ENCODE results near the gene SLC6A17. TPM values are rescaled to one million over a fixed set of nuclear protein-coding genes. Genes with fewer than 3 reads are reported as not detected.

Gene SLC6A17
- total RNA-seq, 2 experiments from 2014 or later = not detected

- ATAC-seq (ENCODE audit: poor library complexity) (no peak), DNase-seq (no peak)
- ChIA-PET POLR2A (no interaction called here), CTCF (no interaction called here)
- Histone ChIP-seq H3K9me3 (ENCODE audit: control insufficient read depth in 1 of 2, insufficient read depth in 1 of 2, low read length in 2 of 2) (no peaks in the 10 kb centered on the region), H3K27ac (ENCODE audit: low read depth in 1 of 2, low read length in 2 of 2) (no peak overlapping the region), H3K4me1 (ENCODE audit: insufficient read depth, low read length) (no peaks in the 10 kb centered on the region), H3K4me3 (ENCODE audit: low read length) (no peak overlapping the region), H3K36me3 (ENCODE audit: insufficient read depth, low read length) (no peaks in the 10 kb centered on the region), H3K27me3 (ENCODE audit: control insufficient read depth in 1 of 2, insufficient read depth in 2 of 2, low read length in 2 of 2) (peaks cover 0 to 7% of the 10 kb centered on the region in 2 experiments)
- H3K27ac Mint-ChIP-seq = no peak overlapping the region
- H3K27me3 Mint-ChIP-seq = peaks cover 16% of the 10 kb centered on the region
- no peaks in the 10 kb centered on the region for H3K9me3 Mint-ChIP-seq
- intact Hi-C loops (cut with DNase I, micrococcal nuclease) = no loop called here
- no peaks in the 10 kb centered on the region for H3K36me3 Mint-ChIP-seq (ENCODE audit: low read depth)
- TF ChIP-seq CTCF (IDR thresholded peaks at IDR 0.05) = no peak
- no peak overlapping the region for H3K4me3 Mint-ChIP-seq
- H3K4me1 Mint-ChIP-seq (ENCODE audit: low read depth) = no peaks in the 10 kb centered on the region
Observed at GRCh38 chr1:110189181-110189580, 38.9 kb downstream of the SLC6A17 start.

GRCh38 chr1:110190282-110190929, 40.1 kb downstream of the SLC6A17 start:
- H3K36me3 Mint-ChIP-seq (ENCODE audit: low read depth) = no peaks in the 10 kb centered on the region
- Histone ChIP-seq H3K27me3 (ENCODE audit: control insufficient read depth in 1 of 2, insufficient read depth in 2 of 2, low read length in 2 of 2) (peaks cover 0 to 2% of the 10 kb centered on the region in 2 experiments), H3K36me3 (ENCODE audit: insufficient read depth, low read length) (no peaks in the 10 kb centered on the region), H3K4me1 (ENCODE audit: insufficient read depth, low read length) (no peaks in the 10 kb centered on the region), H3K27ac (ENCODE audit: low read depth in 1 of 2, low read length in 2 of 2) (no peak overlapping the region), H3K4me3 (ENCODE audit: low read length) (no peak overlapping the region), H3K9me3 (ENCODE audit: control insufficient read depth in 1 of 2, insufficient read depth in 1 of 2, low read length in 2 of 2) (no peaks in the 10 kb centered on the region)
- TF ChIP-seq CTCF (IDR thresholded peaks at IDR 0.05) = no peak
- no peak for DNase-seq
- ATAC-seq (ENCODE audit: poor library complexity) = no peak
- H3K4me1 Mint-ChIP-seq (ENCODE audit: low read depth) = no peaks in the 10 kb centered on the region
- POLR2A ChIA-PET = no interaction called here
- no peak overlapping the region for H3K27ac Mint-ChIP-seq
- no peak overlapping the region for H3K4me3 Mint-ChIP-seq
- intact Hi-C loops (cut with DNase I, micrococcal nuclease) = no loop called here
- CTCF ChIA-PET = interaction anchor here (0.6 to 1.1 kb wide), 2 partner anchors 17 to 122 kb away, joined by 3 to 4 read pairs; no protein-coding TSS in a partner anchor
- H3K27me3 Mint-ChIP-seq = peaks cover 10% of the 10 kb centered on the region
- no peaks in the 10 kb centered on the region for H3K9me3 Mint-ChIP-seq

GRCh38 chr1:110192541-110192940, 42.2 kb downstream of the SLC6A17 start:
- no peak overlapping the region for H3K27ac ChIP-seq (ENCODE audit: low read depth in 1 of 2, low read length in 2 of 2)
- ChIA-PET CTCF (interaction anchor here (2.7 kb wide), 1 partner anchor 268 kb away, joined by 12 read pairs; no protein-coding TSS in a partner anchor), POLR2A (no interaction called here)
- no peak overlapping the region for H3K4me3 ChIP-seq (ENCODE audit: low read length)
- intact Hi-C loops (cut with DNase I, micrococcal nuclease) = no loop called here
- Mint-ChIP-seq H3K27ac (no peak overlapping the region), H3K4me3 (no peak overlapping the region), H3K9me3 (no peaks in the 10 kb centered on the region), H3K36me3 (ENCODE audit: low read depth) (no peaks in the 10 kb centered on the region), H3K4me1 (ENCODE audit: low read depth) (no peaks in the 10 kb centered on the region), H3K27me3 (peaks cover 10% of the 10 kb centered on the region)
- H3K4me1 ChIP-seq (ENCODE audit: insufficient read depth, low read length) = no peaks in the 10 kb centered on the region
- H3K27me3 ChIP-seq (ENCODE audit: control insufficient read depth in 1 of 2, insufficient read depth in 2 of 2, low read length in 2 of 2) = no peaks in the 10 kb centered on the region
- H3K36me3 ChIP-seq (ENCODE audit: insufficient read depth, low read length) = no peaks in the 10 kb centered on the region
- no peak for DNase-seq
- TF ChIP-seq CTCF (IDR thresholded peaks at IDR 0.05) = no peak
- no peak for ATAC-seq (ENCODE audit: poor library complexity)
- H3K9me3 ChIP-seq (ENCODE audit: control insufficient read depth in 1 of 2, insufficient read depth in 1 of 2, low read length in 2 of 2) = no peaks in the 10 kb centered on the region
